NCI-H1417 treated with DMSO at 0.1 percent for 48 hours (cell line): ENCODE measurements around the gene SUN1.
"Not testable (repeated sequence)": the region's sequence is repeated elsewhere in the genome, so short reads cannot be mapped to it uniquely, and the experiment has no call there.

ENCODE experiments used
- DNase-seq: peaks from one replicate; lab custom pipeline; 2025; lab: John Stamatoyannopoulos, UW

The SUN1 gene

GRCh38 chr7:920351-921070, 88.2 kb downstream of the SUN1 start:
- no peak for DNase-seq

GRCh38 chr7:921071-921461, 88.8 kb downstream of the SUN1 start:
- no peak for DNase-seq

- DNase-seq: no peak
Measured at GRCh38 chr7:921581-922333, 89.5 kb downstream of the SUN1 start.

GRCh38 chr7:922334-923107, 90.2 kb downstream of the SUN1 start:
- no peak for DNase-seq

- DNase-seq: no peak
Measured at GRCh38 chr7:923108-924041, 91.1 kb downstream of the SUN1 start.

GRCh38 chr7:924042-924441, 91.8 kb downstream of the SUN1 start:
- not testable (repeated sequence) for DNase-seq
